Neural cell (in vitro differentiated cells): Measurements from ENCODE around the gene DLD. TPM values are rescaled to one million over a fixed set of nuclear protein-coding genes. Genes with fewer than 3 reads are reported as not detected.

Experiments used
- H2AFZ ChIP-seq: fragments of 200-600, 300-800 bp; sonication (generic), shearing (Covaris generic); 2 replicates; pipeline ENCODE4 v1.6.0; 2014; ENCODE audit warnings: low read depth, mild to moderate bottlenecking, antibody characterized with exemption, low read length, moderate library complexity
- H3F3A ChIP-seq: fragments of 200-600 bp; shearing (Covaris generic); 2 replicates; pipeline ENCODE4 v1.6.1; 2016; ENCODE audit warnings: mild to moderate bottlenecking, moderate library complexity, mixed read lengths, antibody characterized with exemption, low read length; ENCODE audit not compliant: insufficient read depth, poor library complexity, severe bottlenecking
- H3K27ac ChIP-seq: fragments of 200-600, 300-800 bp; sonication (generic), shearing (Covaris generic); 2 replicates; pipeline ENCODE4 v1.5.1; 2014; ENCODE audit warnings: mild to moderate bottlenecking, low read length, moderate library complexity
- H3K27me3 ChIP-seq: fragments of 300-800, 200-600 bp; sonication (generic), shearing (Covaris generic); 2 replicates; pipeline ENCODE4 v1.6.0; 2014; ENCODE audit warnings: mild to moderate bottlenecking, low read depth, low read length, moderate library complexity; ENCODE audit not compliant: insufficient read depth
- H3K36me3 ChIP-seq: fragments of 300-800, 200-600 bp; sonication (generic), shearing (Covaris generic); 2 replicates; pipeline ENCODE4 v1.5.1; 2014; ENCODE audit warnings: mild to moderate bottlenecking, antibody characterized with exemption, low read length, moderate library complexity; ENCODE audit not compliant: insufficient read depth
- H3K4me2 ChIP-seq: fragments of 300-800, 200-600 bp; sonication (generic), shearing (Covaris generic); 2 replicates; pipeline ENCODE4 v1.6.0; 2014; ENCODE audit warnings: mild to moderate bottlenecking, low read length
- H3K4me3 ChIP-seq: fragments of 300-800, 200-600 bp; sonication (generic), shearing (Covaris generic); 2 replicates; pipeline ENCODE4 v1.5.1; 2014; ENCODE audit warnings: mild to moderate bottlenecking, low read length, moderate library complexity
- H3K79me2 ChIP-seq: fragments of 200-600 bp; shearing (Covaris generic); replicated peaks from 2 replicates; pipeline ENCODE4 v1.6.0; 2014; ENCODE audit warnings: mild to moderate bottlenecking, low read length, moderate library complexity; ENCODE audit not compliant: insufficient read depth
- H3K9ac ChIP-seq: fragments of 300-800, 200-600 bp; sonication (generic), shearing (Covaris generic); 2 replicates; pipeline ENCODE4 v1.6.1; 2016; ENCODE audit warnings: mild to moderate bottlenecking, low read length, mixed read lengths
- H3K9me2 ChIP-seq: fragments of 200-600 bp; shearing (Covaris generic); 2 replicates; pipeline ENCODE4 v1.6.1; 2016; ENCODE audit warnings: mild to moderate bottlenecking, low read length, mixed read lengths; ENCODE audit not compliant: insufficient read depth
- H3K9me3 ChIP-seq: fragments of 200-600, 300-800 bp; sonication (generic), shearing (Covaris generic); 2 replicates; pipeline ENCODE4 v1.6.1; 2016; ENCODE audit warnings: mild to moderate bottlenecking, mixed run types, low read length, moderate library complexity, mixed read lengths
- H4K20me1 ChIP-seq: fragments of 200-600 bp; shearing (Covaris generic); 2 replicates; pipeline ENCODE4 v1.6.1; 2016; ENCODE audit warnings: mild to moderate bottlenecking, mixed run types; ENCODE audit not compliant: insufficient read depth
- CTCF ChIP-seq: fragments of 450-650 bp; IDR thresholded peaks from 2 replicates; pipeline ENCODE4 v1.5.1; 2014; ENCODE audit warnings: antibody characterized with exemption, mild to moderate bottlenecking, moderate library complexity; ENCODE audit not compliant: poor library complexity, severe bottlenecking
- EP300 ChIP-seq: fragments of 450-650 bp; conservative IDR thresholded peaks from 2 replicates; pipeline ENCODE4 v1.6.1; 2014; ENCODE audit warnings: antibody characterized with exemption, mild to moderate bottlenecking, moderate library complexity; ENCODE audit not compliant: poor library complexity, severe bottlenecking
- EZH2 ChIP-seq: fragments of 200-600, 300-800 bp; shearing (Covaris generic), sonication (generic); IDR thresholded peaks from 2 replicates; pipeline ENCODE4 v1.6.1; 2014; ENCODE audit warnings: antibody characterized with exemption, low read length, borderline replicate concordance, mild to moderate bottlenecking; ENCODE audit not compliant: insufficient read depth, poor library complexity, severe bottlenecking
- MXI1 ChIP-seq: fragments of 450-650 bp; conservative IDR thresholded peaks from 2 replicates; pipeline ENCODE4 v1.6.1; 2014; ENCODE audit warnings: antibody characterized with exemption, mild to moderate bottlenecking; ENCODE audit not compliant: poor library complexity, severe bottlenecking
- POLR2AphosphoS5 ChIP-seq: IDR thresholded peaks from 2 replicates; pipeline ENCODE4 v1.6.1; 2012
- RAD21 ChIP-seq: fragments of 450-650 bp; conservative IDR thresholded peaks from 2 replicates; pipeline ENCODE4 v1.6.1; 2014; ENCODE audit warnings: antibody characterized with exemption, mild to moderate bottlenecking, moderate library complexity
- REST ChIP-seq: IDR thresholded peaks from 2 replicates; pipeline ENCODE4 v1.6.1; 2012; ENCODE audit warnings: borderline replicate concordance
- SMC3 ChIP-seq: fragments of 450-650 bp; conservative IDR thresholded peaks from 2 replicates; pipeline ENCODE4 v1.6.1; 2014; ENCODE audit warnings: antibody characterized with exemption, mild to moderate bottlenecking, moderate library complexity; ENCODE audit not compliant: poor library complexity
- TAF1 ChIP-seq: IDR thresholded peaks from 2 replicates; pipeline ENCODE4 v1.6.1; 2012; ENCODE audit warnings: low read depth
- polyA plus RNA-seq: library from polyadenylated mRNA; depleted of rRNA; stranded (reverse); fragments of >200 nt; gene quantifications from 2 replicates; pipeline ENCODE4 v1.2.3, GENCODE V29; 2014

DLD gene
- polyA plus RNA-seq, 1 donor from 2014 or later: 214 TPM

DNA sequence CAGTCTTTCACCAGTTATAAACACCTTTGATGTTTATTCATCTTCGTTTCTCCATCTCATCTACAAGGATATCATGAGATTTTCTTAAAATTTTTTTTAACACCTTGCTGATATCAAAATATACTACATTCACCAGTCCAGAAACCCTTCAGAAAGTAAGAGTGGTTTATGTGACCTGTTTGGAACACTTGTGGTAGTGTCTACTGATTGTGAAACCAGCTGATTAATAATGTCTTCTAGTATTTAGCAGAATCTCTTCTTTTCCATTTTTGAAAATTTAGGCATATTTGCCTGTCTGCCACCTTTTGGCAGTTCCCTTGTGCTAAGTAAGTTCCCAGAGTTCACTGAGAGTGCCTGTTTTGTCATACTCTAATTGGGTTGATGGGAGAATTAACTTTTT, 18.5 kb downstream of the DLD start:
- no peaks in the 10 kb centered on the region for H4K20me1 ChIP-seq
- H3K4me3 ChIP-seq: no peak overlapping the region
- no peaks in the 10 kb centered on the region for H3K9me3 ChIP-seq
- H3K27ac ChIP-seq: no peak overlapping the region
- no peak overlapping the region for H3K4me2 ChIP-seq
- no peaks in the 10 kb centered on the region for H3K79me2 ChIP-seq
- H2AFZ ChIP-seq: no peak overlapping the region
- TF ChIP-seq EP300: no peak
- TF ChIP-seq REST: no peak
- no peak for TF ChIP-seq CTCF
- no peak for TF ChIP-seq TAF1
- no peak for TF ChIP-seq POLR2AphosphoS5
- no peak for TF ChIP-seq SMC3
- no peak for TF ChIP-seq RAD21
- no peak for TF ChIP-seq MXI1
- TF ChIP-seq EZH2: no peak
- no peaks in the 10 kb centered on the region for H3K27me3 ChIP-seq
- H3K9me2 ChIP-seq: no peaks in the 10 kb centered on the region
- H3F3A ChIP-seq: no peaks in the 10 kb centered on the region
- H3K9ac ChIP-seq: no peak overlapping the region
- peaks cover 26% of the 10 kb centered on the region for H3K36me3 ChIP-seq

DNA sequence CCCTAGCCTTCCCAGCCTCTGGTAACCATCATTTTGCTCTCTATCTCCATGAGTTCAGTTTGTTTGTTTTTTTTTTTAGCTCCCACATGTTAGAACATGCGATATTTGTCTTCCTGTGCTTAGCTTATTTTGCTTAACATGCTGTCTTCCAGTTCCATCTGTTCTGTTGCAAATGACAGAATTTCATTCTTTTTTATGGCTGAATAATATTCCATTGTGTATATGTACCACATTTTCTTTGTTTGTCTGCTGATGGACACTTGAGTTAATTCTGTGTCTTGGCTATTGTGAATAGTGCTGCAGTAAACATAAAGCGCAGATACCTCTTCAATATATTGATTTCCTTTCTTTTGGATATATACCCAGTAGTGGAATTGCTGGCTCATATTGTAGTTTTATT, 21.0 kb downstream of the DLD start:
- no peak overlapping the region for H2AFZ ChIP-seq
- peaks cover 22% of the 10 kb centered on the region for H3K36me3 ChIP-seq
- H3K4me2 ChIP-seq: no peak overlapping the region
- no peaks in the 10 kb centered on the region for H4K20me1 ChIP-seq
- no peaks in the 10 kb centered on the region for H3K27me3 ChIP-seq
- TF ChIP-seq RAD21 (no peak), MXI1 (no peak), TAF1 (no peak), CTCF (no peak), POLR2AphosphoS5 (no peak), EP300 (no peak), SMC3 (no peak), REST (no peak), EZH2 (no peak)
- no peak overlapping the region for H3K27ac ChIP-seq
- peaks cover 4% of the 10 kb centered on the region for H3K79me2 ChIP-seq
- no peaks in the 10 kb centered on the region for H3K9me3 ChIP-seq
- H3F3A ChIP-seq: no peaks in the 10 kb centered on the region
- no peak overlapping the region for H3K4me3 ChIP-seq
- no peaks in the 10 kb centered on the region for H3K9me2 ChIP-seq
- no peak overlapping the region for H3K9ac ChIP-seq
